ENCODE measurements around the gene ALDH1L1. TPM values are rescaled to one million over a fixed set of nuclear protein-coding genes. Genes with fewer than 3 reads are reported as not detected.

ALDH1L1 gene
- total and polyA plus RNA-seq, 7 donors: 12.9 to 121 (median 40.1) TPM

- TF ChIP-seq CTCF (IDR thresholded peaks at IDR 0.05): no peak
- ATAC-seq (peak; percentile 86 to 95 (median 92)), DNase-seq (peak; percentile 77 to 87)
- H3K27me3 ChIP-seq (ENCODE audit: insufficient read depth in 3 of 3, low read length in 2 of 3): no peaks in the 10 kb centered on the region
- H3K4me3 ChIP-seq: no peak overlapping the region
- peaks cover 57% of the 10 kb centered on the region for H3K4me1 ChIP-seq
- H3K36me3 ChIP-seq (ENCODE audit: insufficient read depth in 1 of 2, low read depth in 1 of 2): no peaks in the 10 kb centered on the region
- H3K9me3 ChIP-seq: no peaks in the 10 kb centered on the region
- WGBS, 3 donors: 54 to 59% (median 57%) methylated on average over 14 of the region's 14 CpGs
- intact Hi-C loops (cut with DNase I): no loop called here
- peak overlapping the region; percentile 60 for H3K27ac ChIP-seq
These were observed 123.5 kb downstream of the ALDH1L1 start for GRCh38 chr3:126056681-126057500.

- Histone ChIP-seq H3K27ac (peak overlapping the region; percentile 60), H3K4me3 (no peak overlapping the region), H3K27me3 (ENCODE audit: insufficient read depth in 3 of 3, low read length in 2 of 3) (no peaks in the 10 kb centered on the region), H3K36me3 (ENCODE audit: insufficient read depth in 1 of 2, low read depth in 1 of 2) (no peaks in the 10 kb centered on the region), H3K4me1 (peaks cover 49% of the 10 kb centered on the region), H3K9me3 (no peaks in the 10 kb centered on the region)
- no peak for ATAC-seq
- WGBS, 3 donors: 98 to 99% (median 98%) methylated on average over 10 of the region's 10 CpGs
- DNase-seq: no peak
- TF ChIP-seq CTCF (IDR thresholded peaks at IDR 0.05): no peak
- intact Hi-C loops (cut with DNase I): no loop called here
These were observed 124.3 kb downstream of the ALDH1L1 start for GRCh38 chr3:126056088-126056487.

- DNase-seq: no peak
- Histone ChIP-seq H3K4me1 (peaks cover 40% of the 10 kb centered on the region), H3K9me3 (no peaks in the 10 kb centered on the region), H3K27ac (no peak overlapping the region), H3K27me3 (ENCODE audit: insufficient read depth in 3 of 3, low read length in 2 of 3) (no peaks in the 10 kb centered on the region), H3K4me3 (no peak overlapping the region), H3K36me3 (ENCODE audit: insufficient read depth in 1 of 2, low read depth in 1 of 2) (peaks cover 4 to 10% of the 10 kb centered on the region in 2 donors)
- ATAC-seq: no peak
- TF ChIP-seq CTCF (IDR thresholded peaks at IDR 0.05): no peak
- 93 to 98% (median 94%) methylated on average over 5 of the region's 5 CpGs for WGBS, 3 donors
- intact Hi-C loops (cut with DNase I): no loop called here
These were observed 125.5 kb downstream of the ALDH1L1 start for GRCh38 chr3:126054870-126055269.

GRCh38 chr3:126053949-126054569 lies 126.3 kb downstream of the ALDH1L1 start:
- H3K9me3 ChIP-seq: no peaks in the 10 kb centered on the region
- no peak for DNase-seq
- 92 to 97% (median 95%) methylated on average over 6 of the region's 6 CpGs for WGBS, 3 donors
- H3K27ac ChIP-seq: no peak overlapping the region
- TF ChIP-seq CTCF (IDR thresholded peaks at IDR 0.05): no peak
- H3K4me3 ChIP-seq: no peak overlapping the region
- peaks cover 32% of the 10 kb centered on the region for H3K4me1 ChIP-seq
- peaks cover 4 to 10% of the 10 kb centered on the region in 2 donors for H3K36me3 ChIP-seq (ENCODE audit: insufficient read depth in 1 of 2, low read depth in 1 of 2)
- no peaks in the 10 kb centered on the region for H3K27me3 ChIP-seq (ENCODE audit: insufficient read depth in 3 of 3, low read length in 2 of 3)
- ATAC-seq: no peak
- intact Hi-C loops (cut with DNase I): no loop called here

Other genes with a start within 250 kb of the ALDH1L1 start
- under 1 TPM in 3 of 4 donors, not detected in 1; 0.36 to 0.46 (median 0.39) TPM for gene ROPN1B, start 211.4 kb downstream of the ALDH1L1 start, total RNA-seq
- gene ROPN1B, start 211.4 kb downstream of the ALDH1L1 start, polyA plus RNA-seq: under 1 TPM in 2 of 3 donors, not detected in 1; 0.13 to 0.20 TPM
- gene SLC41A3, start 96.5 kb downstream of the ALDH1L1 start, total RNA-seq: 10 to 100 TPM; 37.5 to 58.9 (median 45.3) TPM
- gene SLC41A3, start 96.5 kb downstream of the ALDH1L1 start, polyA plus RNA-seq: 10 to 100 TPM; 28.7 to 36.9 (median 34.7) TPM
- gene KLF15, start 176.8 kb upstream of the ALDH1L1 start, total RNA-seq: 10 to 100 TPM; 13.2 to 64.0 (median 33.0) TPM
- gene KLF15, start 176.8 kb upstream of the ALDH1L1 start, polyA plus RNA-seq: 10 to 100 TPM; 13.4 to 77.6 (median 44.0) TPM
- gene CFAP100, start 214.3 kb upstream of the ALDH1L1 start, total RNA-seq: not detected
- not detected for gene CFAP100, start 214.3 kb upstream of the ALDH1L1 start, polyA plus RNA-seq

All from psoas muscle (tissue), 8 donors.